IMR-90 (cell line): ENCODE measurements around the gene MBTPS2. TPM values are rescaled to one million over a fixed set of nuclear protein-coding genes. Genes with fewer than 3 reads are reported as not detected.

Experiments
- ATAC-seq: fragments of 200-7000 bp; cut with Tn5 transposase; 2 replicates; pipeline ENCODE4 v1.9.1; 2020; ENCODE audit warnings: low read depth, mild to moderate bottlenecking, moderate library complexity
- BruUV-seq: library from RNA; stranded (reverse); fragments of 400-500 nt; replicated peaks from 2 replicates; lab custom pipeline; 2021; lab: Mats Ljungman, UMichigan
- CTCF ChIA-PET: fragments of 300-600 bp; formaldehyde crosslinking; extraction: SDS; loops from one replicate; lab custom pipeline; 2021; ENCODE audit warnings: antibody characterized with exemption; lab: Yijun Ruan, JAX
- POLR2A ChIA-PET: fragments of 300-600 bp; sonication (Branson Sonifier 250); formaldehyde crosslinking; loops from one replicate; lab custom pipeline; 2022; ENCODE audit warnings: antibody characterized with exemption; ENCODE audit not compliant: unreplicated experiment; lab: Charles Lee
- DNase-seq: peaks from one replicate; pipeline ENCODE4 v3.0.0; 2013
- H2AFZ ChIP-seq: replicated peaks from 2 replicates; pipeline ENCODE3; 2013; ENCODE audit warnings: low read length, mild to moderate bottlenecking; ENCODE audit not compliant: poor library complexity
- H2AK5ac ChIP-seq: 2 replicates; pipeline ENCODE4 v1.6.1; 2013; ENCODE audit warnings: low read depth, low read length, inconsistent platforms
- H2AK9ac ChIP-seq: replicated peaks from 2 replicates; pipeline ENCODE3; 2013; ENCODE audit warnings: mild to moderate bottlenecking, low read depth, low read length, moderate library complexity; ENCODE audit not compliant: poor library complexity
- H2BK120ac ChIP-seq: 2 replicates; pipeline ENCODE4 v1.6.1; 2013; ENCODE audit warnings: low read depth, low read length, inconsistent platforms
- H2BK15ac ChIP-seq: 3 replicates; pipeline ENCODE4 v1.6.1; 2013; ENCODE audit warnings: low read depth, low read length, inconsistent platforms
- H2BK20ac ChIP-seq: 2 replicates; pipeline ENCODE4 v1.6.1; 2013; ENCODE audit warnings: low read depth, mild to moderate bottlenecking, inconsistent platforms, low read length, moderate library complexity
- H2BK5ac ChIP-seq: 2 replicates; pipeline ENCODE4 v1.6.1; 2013; ENCODE audit warnings: mild to moderate bottlenecking, low read depth, low read length, inconsistent platforms; ENCODE audit not compliant: poor library complexity, severe bottlenecking
- H3K14ac ChIP-seq: replicated peaks from 2 replicates; pipeline ENCODE4 v1.6.1; 2013; ENCODE audit warnings: low read depth, low read length, inconsistent platforms
- H3K18ac ChIP-seq: 2 replicates; pipeline ENCODE4 v1.6.1; 2013; ENCODE audit warnings: low read depth, low read length, control low read depth
- H3K23ac ChIP-seq: 2 replicates; pipeline ENCODE4 v1.6.1; 2013; ENCODE audit warnings: low read depth, low read length, inconsistent platforms
- H3K27ac ChIP-seq: 2 replicates; pipeline ENCODE4 v1.5.1; 2013; ENCODE audit warnings: mild to moderate bottlenecking, control low read depth, low read length; ENCODE audit not compliant: insufficient read depth
- H3K27me3 ChIP-seq: 2 replicates; pipeline ENCODE4 v1.6.1; 2013; ENCODE audit warnings: low read length; ENCODE audit not compliant: control insufficient read depth, insufficient read depth
- H3K36me3 ChIP-seq: 2 replicates; pipeline ENCODE4 v1.6.1; 2013; ENCODE audit warnings: low read length, mixed read lengths; ENCODE audit not compliant: control insufficient read depth, insufficient read depth
- H3K4ac ChIP-seq: 2 replicates; pipeline ENCODE4 v1.6.1; 2013; ENCODE audit warnings: low read depth, low read length, inconsistent platforms
- H3K4me1 ChIP-seq: 2 replicates; pipeline ENCODE4 v1.6.1; 2013; ENCODE audit warnings: low read length, mixed read lengths; ENCODE audit not compliant: control insufficient read depth, insufficient read depth
- H3K4me2 ChIP-seq: 2 replicates; pipeline ENCODE4 v1.6.1; 2013; ENCODE audit warnings: low read depth, mild to moderate bottlenecking, control low read depth, low read length, moderate library complexity
- H3K4me3 ChIP-seq: 2 replicates; pipeline ENCODE4 v1.5.1; 2013; ENCODE audit warnings: low read depth, mild to moderate bottlenecking, control low read depth, low read length, moderate library complexity; ENCODE audit not compliant: insufficient read depth
- H3K56ac ChIP-seq: 2 replicates; pipeline ENCODE4 v1.6.1; 2013; ENCODE audit warnings: low read length, inconsistent platforms; ENCODE audit not compliant: insufficient read depth; ENCODE audit errors: extremely low read depth
- H3K79me1 ChIP-seq, 2 experiments: 2 replicates each; pipeline ENCODE4 v1.6.1; 2013; ENCODE audit warnings: low read length in 2 of 2, inconsistent platforms in 1 of 2, low read depth in 1 of 2
- H3K9ac ChIP-seq: 2 replicates; pipeline ENCODE4 v1.6.1; 2013; ENCODE audit warnings: low read depth, low read length, control low read depth
- H3K9me1 ChIP-seq: 2 replicates; pipeline ENCODE4 v1.6.1; 2013; ENCODE audit warnings: low read length, inconsistent platforms; ENCODE audit not compliant: insufficient read depth
- H3K9me3 ChIP-seq: 2 replicates; pipeline ENCODE4 v1.6.1; 2013; ENCODE audit warnings: low read length; ENCODE audit not compliant: control insufficient read depth, insufficient read depth
- H4K20me1 ChIP-seq: 2 replicates; pipeline ENCODE4 v1.6.1; 2013; ENCODE audit warnings: low read length, inconsistent platforms; ENCODE audit not compliant: insufficient read depth
- H4K5ac ChIP-seq: 2 replicates; pipeline ENCODE4 v1.6.1; 2013; ENCODE audit warnings: mild to moderate bottlenecking, low read depth, low read length, control low read depth
- H4K8ac ChIP-seq, 2 experiments: 2 replicates each; pipeline ENCODE4 v1.6.1; 2013; ENCODE audit warnings: low read depth in 2 of 2, low read length in 2 of 2, control low read depth in 1 of 2, inconsistent platforms in 1 of 2
- H4K91ac ChIP-seq: 2 replicates; pipeline ENCODE4 v1.6.1; 2013; ENCODE audit warnings: low read depth, low read length, inconsistent platforms; ENCODE audit not compliant: insufficient read depth
- CHD1 ChIP-seq: IDR thresholded peaks from 2 replicates; pipeline ENCODE4 v1.6.1; 2012; ENCODE audit warnings: low read depth, low read length, improper control_type of control experiment
- ELK1 ChIP-seq: fragments of 150-350 bp; IDR thresholded peaks from 2 replicates; pipeline ENCODE4 v1.6.1; 2016; ENCODE audit warnings: low read depth, mild to moderate bottlenecking, low read length, moderate library complexity, borderline replicate concordance
- MAZ ChIP-seq: IDR thresholded peaks from 2 replicates; pipeline ENCODE4 v1.6.1; 2012; ENCODE audit warnings: low read depth, mild to moderate bottlenecking, low read length, improper control_type of control experiment, moderate library complexity, borderline replicate concordance
- MXI1 ChIP-seq: IDR thresholded peaks from 2 replicates; pipeline ENCODE4 v1.6.1; 2012; ENCODE audit warnings: low read depth, mild to moderate bottlenecking, low read length, moderate library complexity, borderline replicate concordance
- POLR2A ChIP-seq: IDR thresholded peaks from 2 replicates; pipeline ENCODE4 v1.6.1; 2012; ENCODE audit warnings: mild to moderate bottlenecking, low read depth, low read length
- WGBS, 2 experiments: methylation state at CpG; one replicate each; pipeline versions ENCODE4 v1.1.5 to v1.1.7; 2013; ENCODE audit warnings: missing lambda C conversion rate in 2 of 2; ENCODE audit not compliant: insufficient read length in 1 of 2; ENCODE audit errors: extremely low coverage in 2 of 2; 5-methylcytosine and 5-hydroxymethylcytosine counted together
- dilution Hi-C: fragments of 300-500 bp; cut with HindIII; formaldehyde crosslinking; loops from one replicate; pipeline ENCODE4 v1.14.3; 2018; ENCODE audit warnings: low sequenced_read_pairs; ENCODE audit not compliant: unreplicated experiment
- in situ Hi-C: fragments of 300-500 bp; cut with MboI; formaldehyde crosslinking; loops from 3 replicates; pipeline ENCODE4 v1.14.3; 2019; ENCODE audit warnings: low sequenced_read_pairs, inconsistent platforms, mixed read lengths
- intact Hi-C: fragments of 100-400 bp; cut with micrococcal nuclease; formaldehyde crosslinking; loops from 2 replicates; pipeline ENCODE4 v1.10.0; 2022
- polyA plus RNA-seq, 3 experiments: library from polyadenylated mRNA; depleted of rRNA; stranded (reverse); fragments of >200 nt; gene quantifications; 2 replicates each; pipeline ENCODE4 v1.2.3, GENCODE V29; 2012; ENCODE audit warnings: low replicate concordance in 1 of 3
- total RNA-seq: library from RNA; depleted of rRNA; stranded (reverse); fragments of >200 nt; gene quantifications from 2 replicates; pipeline ENCODE4 v1.2.3, GENCODE V29; 2012

MBTPS2 gene
- total and polyA plus RNA-seq, 2 of the 4 experiments (the other 2 are of a cell fraction) = 4.7 to 12.4 TPM

- no peak for TF ChIP-seq MAZ
- no peak for TF ChIP-seq ELK1
- no peak for TF ChIP-seq CHD1
- no peak for TF ChIP-seq MXI1
- no peak for TF ChIP-seq POLR2A
- H3K27ac ChIP-seq = no peak overlapping the region
These were observed 72.8 kb downstream of the MBTPS2 start for GRCh38 chrX:21912220-21912619.

More at GRCh38 chrX:21912220-21912619, 72.8 kb downstream of the MBTPS2 start:
- Histone ChIP-seq H4K8ac (no peak overlapping the region), H3K9ac (no peak overlapping the region), H3K36me3 (no peaks in the 10 kb centered on the region), H4K91ac (no peak overlapping the region), H3K9me3 (no peaks in the 10 kb centered on the region), H2AK9ac (no peak overlapping the region), H3K27me3 (no peaks in the 10 kb centered on the region; the same call in 1 of the 2 replicates), H2AK5ac (no peak overlapping the region), H3K18ac (no peak overlapping the region), H2BK120ac (no peak overlapping the region), H3K9me1 (no peaks in the 10 kb centered on the region), H2BK5ac (no peak overlapping the region), H3K23ac (no peak overlapping the region), H2AFZ (no peak overlapping the region), H3K56ac (no peak overlapping the region), H2BK20ac (no peak overlapping the region), H2BK15ac (no peak overlapping the region), H3K4ac (no peak overlapping the region), H3K4me1 (no peaks in the 10 kb centered on the region; the same call in 1 of the 2 replicates), H4K5ac (no peak overlapping the region), H3K4me3 (no peak overlapping the region), H3K14ac (no peak overlapping the region), H3K79me1 (no peaks in the 10 kb centered on the region), H3K4me2 (no peak overlapping the region), H4K20me1 (no peaks in the 10 kb centered on the region)
- dilution Hi-C loops = no loop called here
- ChIA-PET POLR2A (no interaction called here), CTCF (no interaction called here)
- DNase-seq = no peak
- in situ Hi-C loops = no loop called here
- BruUV-seq = no TSS peak
- ATAC-seq = no peak
- intact Hi-C loops = no loop called here
- 45 to 100% methylated on average over 1 of the region's 1 CpG for WGBS, 2 experiments
